ENCODE data around the gene GRK4.

GRCh38 chr4:2934813-2935761, 28.3 kb upstream of the GRK4 start:
- TF ChIP-seq CTCF (IDR thresholded peaks at IDR 0.05) (peak in 4 of 6 experiments; percentile 36 to 53 (median 48)), POLR2A (IDR thresholded peaks at IDR 0.05) (peak in 3 of 4 donors; percentile 84 to 98 (median 97)), EP300 (IDR thresholded peaks at IDR 0.05) (peak in 1 of 4 donors; percentile 83), POLR2AphosphoS5 (IDR thresholded peaks at IDR 0.05) (peak; percentile 97 to 99)

All from upper lobe of left lung (tissue), 4 donors.